SW 1271 (cell line): Measurements from ENCODE around the gene PTPRT.

ENCODE experiments used
- DNase-seq, 2 experiments: peaks; one replicate each; lab custom pipeline; 2025; lab: John Stamatoyannopoulos, UW

PTPRT gene

GRCh38 chr20:42549496-42549895 lies 640.2 kb downstream of the PTPRT start:
- no peak for DNase-seq

DNA sequence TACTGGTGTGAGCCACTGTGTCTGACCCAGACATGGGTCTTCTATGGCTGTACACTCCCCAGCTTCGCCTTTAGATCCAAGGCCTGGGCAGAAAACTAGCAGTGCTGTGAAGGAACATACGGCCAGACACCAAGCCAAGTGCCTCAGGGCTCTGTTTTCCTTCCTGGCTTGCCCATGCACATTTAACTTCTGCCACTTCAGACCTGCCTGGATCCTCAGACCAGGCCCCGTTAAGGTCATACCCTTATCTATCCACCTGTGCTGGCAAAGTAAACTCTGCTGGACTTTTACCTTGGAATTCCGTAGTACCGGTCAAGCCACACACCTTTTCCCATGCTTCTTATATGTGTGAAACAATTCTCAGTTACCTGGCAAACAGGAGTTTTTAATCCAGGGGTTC lies 644.8 kb downstream of the PTPRT start:
- DNase-seq: no peak

DNA sequence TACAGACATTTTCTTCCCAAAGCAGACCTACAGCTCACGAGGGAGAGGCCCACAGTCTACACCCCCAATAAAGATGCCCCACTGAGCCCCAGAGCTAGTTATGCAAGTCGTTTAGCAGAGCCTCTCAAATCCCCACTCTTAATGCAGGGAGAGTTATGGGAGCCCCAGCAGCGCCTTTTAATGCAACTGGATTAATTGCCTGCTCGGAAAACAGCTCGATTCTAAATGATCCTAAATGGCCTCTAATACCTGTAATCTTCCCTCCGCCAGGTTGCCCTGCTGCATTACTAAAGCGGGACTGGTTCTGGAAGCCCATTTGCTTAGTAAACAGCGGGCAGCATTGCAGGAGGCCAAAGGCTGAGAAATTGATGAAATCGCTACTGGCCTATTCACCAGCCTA lies 656.9 kb downstream of the PTPRT start:
- DNase-seq: no peak

DNA sequence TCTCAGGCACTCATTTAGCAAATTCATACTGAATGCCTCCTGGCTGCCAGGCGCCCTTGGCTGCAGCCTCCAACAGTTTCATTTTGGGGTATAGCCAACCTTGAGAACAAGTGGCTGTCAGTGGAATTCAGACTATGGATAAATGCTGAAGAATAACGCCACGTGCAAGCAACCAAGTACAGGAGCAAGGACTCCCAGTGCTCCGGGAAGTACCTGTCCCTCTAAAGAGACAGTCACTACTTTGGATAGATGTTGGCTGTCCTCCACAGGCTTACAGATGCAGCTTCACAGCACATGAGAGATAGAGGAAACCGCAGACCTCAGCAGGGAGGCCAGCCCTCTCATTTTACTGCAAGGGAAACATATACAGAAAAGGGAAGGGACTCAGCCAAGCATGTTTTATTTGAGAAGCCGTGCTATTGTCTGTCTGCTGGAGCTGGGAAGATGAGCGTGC lies 658.2 kb downstream of the PTPRT start:
- DNase-seq: no peak

DNA sequence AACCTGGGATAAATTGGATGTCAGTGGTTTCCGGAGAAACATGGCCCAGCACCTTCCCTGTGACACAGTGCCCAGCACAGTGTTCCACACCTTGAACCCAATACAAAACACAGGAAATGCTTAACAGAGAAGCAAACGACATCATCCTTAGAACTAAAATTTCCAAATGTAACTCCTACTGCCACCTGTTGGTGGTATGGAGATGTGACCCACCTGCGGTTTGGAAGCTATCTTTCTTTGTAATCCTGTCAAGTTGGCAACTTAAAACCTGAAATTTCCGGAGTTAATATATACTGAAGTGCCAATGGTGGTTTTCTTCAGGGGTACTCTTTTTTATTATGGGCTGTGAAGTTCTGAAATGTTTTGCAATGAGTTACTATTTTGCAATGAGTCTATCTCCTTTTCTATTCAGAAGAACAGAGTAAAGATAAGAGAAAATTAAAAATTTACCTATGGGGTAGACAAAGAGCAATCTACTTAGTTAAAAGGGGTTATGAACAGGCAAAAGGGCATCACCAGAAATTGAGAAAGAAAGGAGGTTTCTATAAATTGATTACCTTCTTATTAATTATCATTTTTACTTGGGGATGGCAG lies 658.8 kb downstream of the PTPRT start:
- peak in 1 of 2 experiments; percentile 9 for DNase-seq

DNA sequence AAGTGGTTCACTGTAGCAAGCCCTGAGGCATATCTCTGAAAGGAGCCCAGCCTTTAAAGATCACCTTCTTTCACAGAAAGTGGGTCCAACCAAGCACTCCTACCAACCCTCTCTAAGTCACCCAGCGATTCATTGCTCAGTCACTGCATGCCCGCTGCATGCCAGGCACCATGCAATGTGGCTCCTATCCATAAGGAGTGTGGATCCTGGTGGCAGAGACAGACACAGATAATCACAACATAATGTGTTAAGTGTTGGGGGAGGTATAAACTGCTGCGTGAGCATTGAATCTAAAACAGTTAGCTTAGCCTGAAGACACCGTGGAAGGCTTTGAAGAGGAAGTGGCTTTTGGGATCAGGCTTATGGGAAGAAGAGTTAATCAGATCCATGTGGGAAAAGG lies 659.5 kb downstream of the PTPRT start:
- DNase-seq: no peak

GRCh38 chr20:42524058-42524457 lies 665.6 kb downstream of the PTPRT start:
- no peak for DNase-seq

DNA sequence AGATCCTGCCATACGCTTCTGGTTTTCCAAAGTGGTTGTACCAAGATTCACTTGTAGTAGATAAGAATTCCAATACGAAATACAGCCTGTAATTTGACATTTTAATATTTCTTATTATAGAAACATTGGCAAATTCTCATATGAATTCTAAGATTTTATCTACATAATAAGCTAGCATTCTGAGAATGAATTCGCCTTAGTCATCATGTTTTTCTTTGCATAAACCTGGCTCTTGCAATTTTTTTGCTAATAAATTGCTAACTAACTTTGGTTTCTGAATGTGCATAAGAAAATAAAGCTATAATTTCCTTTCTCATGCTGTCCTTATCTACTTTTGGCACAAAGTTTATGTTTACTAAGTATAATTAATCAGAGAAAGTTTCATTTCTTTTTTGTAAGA lies 673.0 kb downstream of the PTPRT start:
- no peak for DNase-seq

- DNase-seq: no peak
These were observed 679.0 kb downstream of the PTPRT start for GRCh38 chr20:42510686-42511085.

DNA sequence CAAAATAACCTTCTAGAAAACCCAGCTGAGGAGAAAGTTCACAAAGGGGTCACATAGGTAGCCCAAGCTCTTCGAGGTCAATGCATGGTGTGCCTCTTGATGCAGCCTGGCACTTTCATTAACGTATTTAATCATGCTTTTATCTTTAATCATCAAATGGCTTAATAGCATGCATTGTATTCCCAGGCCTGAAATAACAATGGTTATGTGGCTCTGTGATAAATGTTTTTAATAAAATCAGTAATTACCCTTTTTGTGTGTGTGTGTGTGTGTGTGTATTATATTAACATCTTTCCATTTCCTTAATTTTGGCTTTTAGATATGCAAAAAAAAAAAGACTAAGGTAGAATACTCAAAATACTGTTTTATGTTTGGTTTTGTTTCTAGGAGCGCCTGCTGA lies 681.8 kb downstream of the PTPRT start:
- no peak for DNase-seq

- no peak for DNase-seq
These were observed 683.3 kb downstream of the PTPRT start for GRCh38 chr20:42506397-42506796.

GRCh38 chr20:42502591-42502990 lies 687.1 kb downstream of the PTPRT start:
- DNase-seq: no peak

GRCh38 chr20:42496595-42496994 lies 693.1 kb downstream of the PTPRT start:
- no peak for DNase-seq

GRCh38 chr20:42494290-42494689 lies 695.4 kb downstream of the PTPRT start:
- DNase-seq: no peak

GRCh38 chr20:42493001-42493400 lies 696.7 kb downstream of the PTPRT start:
- DNase-seq: no peak

DNA sequence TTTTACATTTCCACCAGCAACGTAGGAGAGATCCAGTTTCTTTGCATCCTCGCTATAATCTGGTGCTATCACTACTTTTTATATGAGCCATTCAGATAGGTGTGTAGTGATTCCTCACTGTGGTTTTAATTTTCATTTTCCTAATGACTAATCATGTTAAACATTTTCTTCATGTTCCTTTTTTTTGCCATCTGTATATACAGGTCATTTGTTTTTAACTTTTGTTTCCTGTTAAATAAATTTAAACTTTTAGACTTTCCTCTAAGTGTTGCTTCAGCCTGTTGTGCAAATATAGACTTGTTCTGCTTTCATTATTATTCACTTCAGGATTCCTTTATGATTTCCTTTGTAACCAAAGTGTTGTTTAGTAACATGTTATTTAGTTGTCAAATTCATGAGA lies 697.4 kb downstream of the PTPRT start:
- no peak for DNase-seq

DNA sequence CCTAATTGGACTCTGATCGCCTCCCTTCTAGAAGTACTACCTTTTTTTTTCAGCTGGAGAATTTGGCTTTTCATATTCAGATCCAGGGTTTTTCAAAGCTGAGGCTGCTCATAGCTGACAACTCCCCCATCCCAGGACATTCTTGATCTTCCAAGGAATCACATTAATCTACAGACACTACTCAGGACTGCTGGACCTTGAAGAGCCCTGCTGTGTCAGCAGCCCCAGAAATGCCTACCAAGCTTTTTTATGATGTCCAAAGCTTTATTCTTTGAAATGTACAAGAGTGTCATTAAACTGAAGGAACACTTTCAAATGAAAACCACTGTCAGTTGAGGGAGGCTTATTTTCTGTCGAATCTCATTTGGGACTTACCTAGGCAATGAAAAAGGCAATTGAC lies 704.1 kb downstream of the PTPRT start:
- DNase-seq: no peak

GRCh38 chr20:42484790-42485375 lies 704.8 kb downstream of the PTPRT start:
- no peak for DNase-seq

- no peak for DNase-seq
These were observed 705.4 kb downstream of the PTPRT start for GRCh38 chr20:42484335-42484734.

GRCh38 chr20:42483730-42484303 lies 705.9 kb downstream of the PTPRT start:
- no peak for DNase-seq

- no peak for DNase-seq
These were observed 706.9 kb downstream of the PTPRT start for GRCh38 chr20:42482808-42483207.

GRCh38 chr20:42475773-42476172 lies 713.9 kb downstream of the PTPRT start:
- DNase-seq: no peak

GRCh38 chr20:42474646-42475045 lies 715.1 kb downstream of the PTPRT start:
- DNase-seq: no peak

- no peak for DNase-seq
These were observed 717.5 kb downstream of the PTPRT start for GRCh38 chr20:42472198-42472597.
